ENCODE data around the gene VCAM1.
"Not testable (repeated sequence)": the region's sequence is repeated elsewhere in the genome, so short reads cannot be mapped to it uniquely, and the experiment has no call there.

VCAM1 gene

GRCh38 chr1:100719490-100719889, at the start of gene VCAM1:
Gene VCAM1, plus strand, starts transcription at chr1:100719742. Its CDS starts 119 bp downstream, at chr1:100719861.
- no peak for DNase-seq

- DNase-seq = no peak
Observed at GRCh38 chr1:100670083-100670482, 49.5 kb upstream of the VCAM1 start.

- no peak for DNase-seq
Observed at GRCh38 chr1:100671601-100672000, 47.9 kb upstream of the VCAM1 start.

GRCh38 chr1:100683448-100684349, 35.8 kb upstream of the VCAM1 start:
- DNase-seq = no peak

- DNase-seq = no peak
Observed at GRCh38 chr1:100699744-100700143, 19.8 kb upstream of the VCAM1 start.

- no peak for DNase-seq
Observed at GRCh38 chr1:100700586-100700985, 19.0 kb upstream of the VCAM1 start.

GRCh38 chr1:100703052-100703451, 16.5 kb upstream of the VCAM1 start:
- no peak for DNase-seq

GRCh38 chr1:100703716-100704115, 15.8 kb upstream of the VCAM1 start:
- DNase-seq = no peak

- DNase-seq = no peak
Observed at GRCh38 chr1:100704473-100704872, 15.1 kb upstream of the VCAM1 start.

- no peak for DNase-seq
Observed at GRCh38 chr1:100706296-100706695, 13.2 kb upstream of the VCAM1 start.

GRCh38 chr1:100706856-100707255, 12.7 kb upstream of the VCAM1 start:
- DNase-seq = no peak

GRCh38 chr1:100708476-100709062, 11.0 kb upstream of the VCAM1 start:
- no peak for DNase-seq

GRCh38 chr1:100710906-100711682, 8.4 kb upstream of the VCAM1 start:
- DNase-seq = no peak

- DNase-seq = not testable (repeated sequence)
Observed at GRCh38 chr1:100713027-100713426, 6.5 kb upstream of the VCAM1 start.

GRCh38 chr1:100713626-100714025, 5.9 kb upstream of the VCAM1 start:
- DNase-seq = no peak

- no peak for DNase-seq
Observed at GRCh38 chr1:100714599-100714998, 4.9 kb upstream of the VCAM1 start.

- DNase-seq = no peak
Observed at GRCh38 chr1:100717218-100717617, 2.3 kb upstream of the VCAM1 start.

- DNase-seq = no peak
Observed at GRCh38 chr1:100718581-100718980, 961 bp upstream of the VCAM1 start.

GRCh38 chr1:100720101-100720500, 559 bp downstream of the VCAM1 start:
- no peak for DNase-seq

GRCh38 chr1:100720751-100721150, 1.2 kb downstream of the VCAM1 start:
- no peak for DNase-seq

- no peak for DNase-seq
Observed at GRCh38 chr1:100721526-100722207, 2.1 kb downstream of the VCAM1 start.

- DNase-seq = no peak
Observed at GRCh38 chr1:100722221-100722620, 2.7 kb downstream of the VCAM1 start.

GRCh38 chr1:100724281-100724680, 4.7 kb downstream of the VCAM1 start:
- no peak for DNase-seq
